ENCODE results near the gene RLN3. TPM values are rescaled to one million over a fixed set of nuclear protein-coding genes. Genes with fewer than 3 reads are reported as not detected.
"Not testable (repeated sequence)": the region's sequence is repeated elsewhere in the genome, so short reads cannot be mapped to it uniquely, and the experiment has no call there.

The RLN3 gene
- total RNA-seq, 3 donors from 2014 or later = not detected

- H3K4me3 ChIP-seq = peak within 1 kb of the TSS; percentile 57 to 78 (median 66)
- intact Hi-C loops (cut with DNase I; ENCODE audit: low total_unique reads) = no loop called here
- H3K36me3 ChIP-seq = no peaks in the 10 kb centered on the region
- DNase-seq (ENCODE audit: low spot score in 2 of 2) = peak in 1 of 2 donors; percentile 36
- H3K27me3 ChIP-seq = no peaks in the 10 kb centered on the region
- H3K27ac ChIP-seq = peak within 1 kb of the TSS; percentile 75 to 79
- TF ChIP-seq POLR2AphosphoS5 (IDR thresholded peaks at IDR 0.05) (peak in 1 of 3 donors; percentile 17), POLR2A (IDR thresholded peaks at IDR 0.05) (no peak), CTCF (IDR thresholded peaks at IDR 0.05) (peak in 2 of 3 donors; percentile 38 to 68)
- H3K4me1 ChIP-seq = peaks cover 0 to 4% of the 10 kb centered on the region in 2 donors
- no peaks in the 10 kb centered on the region for H3K9me3 ChIP-seq
These were observed 4.0 kb downstream of the RLN3 start, which contains the start of gene IL27RA for GRCh38 chr19:14031719-14032480. TSS of gene IL27RA (plus strand) at chr19:14031762. CDS start at chr19:14031873, 111 bp downstream.

GRCh38 chr19:14033946-14034345, 6.0 kb downstream of the RLN3 start:
- TF ChIP-seq POLR2A (IDR thresholded peaks at IDR 0.05) (no peak), POLR2AphosphoS5 (IDR thresholded peaks at IDR 0.05) (no peak), CTCF (IDR thresholded peaks at IDR 0.05) (no peak)
- intact Hi-C loops (cut with DNase I; ENCODE audit: low total_unique reads) = no loop called here
- no peak overlapping the region for H3K4me3 ChIP-seq
- H3K9me3 ChIP-seq = no peaks in the 10 kb centered on the region
- H3K27me3 ChIP-seq = no peaks in the 10 kb centered on the region
- H3K36me3 ChIP-seq = no peaks in the 10 kb centered on the region
- peaks cover 0 to 4% of the 10 kb centered on the region in 2 donors for H3K4me1 ChIP-seq
- DNase-seq (ENCODE audit: low spot score in 2 of 2) = no peak
- H3K27ac ChIP-seq = no peak overlapping the region

- H3K9me3 ChIP-seq; H3K4me3 ChIP-seq; DNase-seq (ENCODE audit: low spot score in 2 of 2); H3K27me3 ChIP-seq; H3K27ac ChIP-seq; H3K36me3 ChIP-seq; intact Hi-C loops (cut with DNase I; ENCODE audit: low total_unique reads); H3K4me1 ChIP-seq: not testable (repeated sequence)
These were observed 7.2 kb downstream of the RLN3 start for GRCh38 chr19:14035159-14035558.

DNA sequence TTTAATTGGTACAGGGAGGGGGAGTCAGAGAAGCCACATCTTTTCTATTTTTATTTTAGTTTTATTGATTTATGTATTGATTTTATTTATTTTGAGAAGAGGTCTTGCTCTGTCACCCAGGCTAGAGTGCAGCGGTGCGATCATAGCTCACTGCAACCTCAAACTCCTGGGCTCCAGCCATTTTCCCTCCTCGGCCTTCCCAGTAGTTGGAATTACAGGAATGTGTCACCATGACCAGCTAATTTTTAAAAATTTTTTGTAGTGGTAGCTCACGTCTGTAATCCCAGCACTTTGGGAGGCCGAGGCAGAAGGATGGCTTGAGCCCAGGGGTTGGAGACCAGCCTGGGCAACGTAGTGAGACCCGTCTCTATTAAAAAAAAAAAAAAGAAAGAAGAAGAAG, 7.8 kb downstream of the RLN3 start:
- no peaks in the 10 kb centered on the region for H3K9me3 ChIP-seq
- no peak overlapping the region for H3K4me3 ChIP-seq
- no peak for DNase-seq (ENCODE audit: low spot score in 2 of 2)
- H3K27me3 ChIP-seq = no peaks in the 10 kb centered on the region
- intact Hi-C loops (cut with DNase I; ENCODE audit: low total_unique reads) = no loop called here
- peaks cover 0 to 4% of the 10 kb centered on the region in 2 donors for H3K4me1 ChIP-seq
- no peak overlapping the region for H3K27ac ChIP-seq
- H3K36me3 ChIP-seq = no peaks in the 10 kb centered on the region
- no peak for TF ChIP-seq POLR2A (IDR thresholded peaks at IDR 0.05)
- TF ChIP-seq POLR2AphosphoS5 (IDR thresholded peaks at IDR 0.05) = no peak
- TF ChIP-seq CTCF (IDR thresholded peaks at IDR 0.05) = no peak

DNA sequence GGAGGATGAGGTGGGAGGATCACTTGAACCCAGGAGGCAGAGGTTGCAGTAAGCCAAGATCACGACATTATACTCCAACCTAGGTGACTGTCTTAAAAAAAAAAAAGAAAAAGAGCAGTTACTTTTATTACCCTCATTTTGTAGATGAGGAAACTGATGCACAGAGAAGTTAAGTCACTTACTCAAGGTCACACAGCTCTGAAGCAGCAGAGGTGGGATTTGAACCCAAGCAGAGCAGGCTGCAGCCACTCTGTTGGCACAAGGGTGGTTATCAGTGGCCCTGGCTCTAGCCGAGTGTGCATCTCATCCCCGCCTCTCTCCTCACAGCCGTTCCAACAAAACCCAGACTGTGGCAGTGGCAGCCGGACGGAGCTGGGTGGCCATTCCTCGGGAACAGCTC, 11.2 kb downstream of the RLN3 start:
- no peaks in the 10 kb centered on the region for H3K4me1 ChIP-seq
- intact Hi-C loops (cut with DNase I; ENCODE audit: low total_unique reads) = no loop called here
- H3K4me3 ChIP-seq = no peak overlapping the region
- H3K36me3 ChIP-seq = no peaks in the 10 kb centered on the region
- TF ChIP-seq POLR2A (IDR thresholded peaks at IDR 0.05) (no peak), POLR2AphosphoS5 (IDR thresholded peaks at IDR 0.05) (no peak), CTCF (IDR thresholded peaks at IDR 0.05) (no peak)
- no peak for DNase-seq (ENCODE audit: low spot score in 2 of 2)
- no peaks in the 10 kb centered on the region for H3K9me3 ChIP-seq
- H3K27me3 ChIP-seq = no peaks in the 10 kb centered on the region
- H3K27ac ChIP-seq = no peak overlapping the region

Measured in breast epithelium (tissue), 4 donors.